KBM-7 (cell line): ENCODE results near the gene PPARG.

Experiments
- DNase-seq: peaks from one replicate; pipeline ENCODE4 v3.0.0-alpha.2; 2015
- in situ Hi-C: fragments of 300-500 bp; cut with MboI; formaldehyde crosslinking; loops from 2 replicates; pipeline ENCODE4 v1.14.3; 2020; ENCODE audit warnings: low sequenced_read_pairs, low pct_unique_long_range_greater_than_20kb, mixed read lengths

Gene PPARG

GRCh38 chr3:12302564-12302963, 13.7 kb downstream of the PPARG start:
- in situ Hi-C loops = no loop called here
- DNase-seq = no peak

- no peak for DNase-seq
- in situ Hi-C loops = no loop called here
Observed at GRCh38 chr3:12303534-12303933, 14.7 kb downstream of the PPARG start.

GRCh38 chr3:12303993-12304392, 15.1 kb downstream of the PPARG start:
- in situ Hi-C loops = no loop called here
- no peak for DNase-seq

- in situ Hi-C loops = no loop called here
- no peak for DNase-seq
Observed at GRCh38 chr3:12307136-12307535, 18.3 kb downstream of the PPARG start.

GRCh38 chr3:12308517-12308916, 19.6 kb downstream of the PPARG start:
- in situ Hi-C loops = no loop called here
- no peak for DNase-seq

- DNase-seq = no peak
- in situ Hi-C loops = no loop called here
Observed at GRCh38 chr3:12309716-12310115, 20.8 kb downstream of the PPARG start.

GRCh38 chr3:12312010-12312409, 23.1 kb downstream of the PPARG start:
- in situ Hi-C loops = no loop called here
- no peak for DNase-seq

- no peak for DNase-seq
- in situ Hi-C loops = no loop called here
Observed at GRCh38 chr3:12313519-12313918, 24.6 kb downstream of the PPARG start.

- in situ Hi-C loops = no loop called here
- DNase-seq = no peak
Observed at GRCh38 chr3:12316253-12316652, 27.4 kb downstream of the PPARG start.

GRCh38 chr3:12316729-12317351, 28.0 kb downstream of the PPARG start:
- in situ Hi-C loops = no loop called here
- no peak for DNase-seq

- in situ Hi-C loops = no loop called here
Observed at GRCh38 chr3:12317914-12318313, 29.0 kb downstream of the PPARG start.

GRCh38 chr3:12318758-12319621, 30.1 kb downstream of the PPARG start:
- in situ Hi-C loops = no loop called here
- no peak for DNase-seq

More at GRCh38 chr3:12317914-12318313, 29.0 kb downstream of the PPARG start:
- no peak for DNase-seq

GRCh38 chr3:12321015-12321414, 32.1 kb downstream of the PPARG start:
- in situ Hi-C loops = no loop called here
- DNase-seq = no peak

GRCh38 chr3:12323237-12323636, 34.4 kb downstream of the PPARG start:
- no peak for DNase-seq
- in situ Hi-C loops = no loop called here

GRCh38 chr3:12325586-12326515, 37.0 kb downstream of the PPARG start:
- DNase-seq = no peak
- in situ Hi-C loops = no loop called here

GRCh38 chr3:12327021-12327420, 38.2 kb downstream of the PPARG start:
- DNase-seq = no peak
- in situ Hi-C loops = no loop called here

GRCh38 chr3:12328132-12328836, 39.4 kb downstream of the PPARG start:
- in situ Hi-C loops = no loop called here
- no peak for DNase-seq

- in situ Hi-C loops = no loop called here
- no peak for DNase-seq
Observed at GRCh38 chr3:12328837-12329462, 40.1 kb downstream of the PPARG start.

- DNase-seq = no peak
- in situ Hi-C loops = no loop called here
Observed at GRCh38 chr3:12334786-12335185, 45.9 kb downstream of the PPARG start.
